ENCODE data around the gene TXNL4A. TPM values are rescaled to one million over a fixed set of nuclear protein-coding genes. Genes with fewer than 3 reads are reported as not detected.

The TXNL4A gene
- total and polyA plus RNA-seq, 7 experiments from 2014 or later, result 56.9 to 205 (median 72.6) TPM

DNA sequence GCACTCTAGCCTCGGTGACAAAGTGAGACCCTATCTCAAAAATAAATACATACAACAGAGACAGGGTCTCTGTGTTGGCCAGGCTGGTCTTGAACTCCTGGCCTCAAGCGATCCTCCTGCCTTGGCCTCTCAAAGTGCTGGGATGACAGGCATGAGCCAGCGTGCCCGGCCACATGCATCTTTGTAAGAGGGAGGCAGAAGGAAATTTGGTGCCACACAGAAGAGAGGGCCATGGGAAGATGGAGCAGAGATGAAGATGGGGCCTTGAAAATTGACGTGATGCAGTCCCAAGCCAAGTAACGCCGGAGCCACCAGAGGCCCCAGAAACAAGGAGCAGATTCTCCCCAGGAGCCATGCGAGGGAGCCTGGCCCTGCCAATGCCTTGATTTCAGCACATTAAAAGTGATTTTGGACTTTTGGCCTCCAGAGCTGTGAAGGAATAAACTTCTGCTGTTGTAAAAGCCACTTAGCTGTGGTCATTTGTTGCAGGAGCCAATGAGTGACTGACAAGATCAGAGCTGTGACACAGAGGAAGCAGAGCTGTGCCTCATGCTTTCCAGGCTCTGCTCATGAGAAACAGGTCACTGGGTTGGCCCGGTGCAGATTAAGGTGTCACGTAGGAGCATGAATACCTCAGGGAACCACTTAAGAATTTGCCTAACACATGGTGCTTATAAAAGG, 34.3 kb downstream of the TXNL4A start:
- peaks cover 11 to 15% (median 15%) of the 10 kb centered on the region in 7 donors for H3K4me1 Mint-ChIP-seq
- peak in 1 of 9 donors; percentile 20 for DNase-seq
- H3K27ac Mint-ChIP-seq, result peak overlapping the region in 5 of 9 donors; percentile 21 to 72 (median 37)
- no peaks in the 10 kb centered on the region for H3K9me3 Mint-ChIP-seq
- POLR2A ChIA-PET, result interaction anchor here (0.5 to 2.5 kb wide), 3 partner anchors 9 to 31 kb away, joined by 3 to 8 read pairs (median 5); partner anchors contain the start of gene HSBP1L1
- intact Hi-C loops (cut with micrococcal nuclease), result loop anchor here (5.0 to 10.0 kb wide), 3 partner anchors 429 to 552 kb away; no protein-coding TSS in a partner anchor
- Histone ChIP-seq H3K4me1 (ENCODE audit: control insufficient read depth in 2 of 2, insufficient read depth in 2 of 2, low read length in 2 of 2) (peaks cover 7 to 16% of the 10 kb centered on the region in 2 donors), H3K9me3 (ENCODE audit: control insufficient read depth in 2 of 3, low read length in 3 of 3) (no peaks in the 10 kb centered on the region), H3K36me3 (ENCODE audit: control insufficient read depth in 2 of 3, insufficient read depth in 3 of 3, low read length in 3 of 3) (peaks cover 0 to 3% (median 0%) of the 10 kb centered on the region in 3 experiments), H3K27ac (ENCODE audit: low read depth, low read length) (no peak overlapping the region), H3K27me3 (ENCODE audit: control insufficient read depth in 2 of 2, insufficient read depth in 2 of 2, low read length in 2 of 2) (no peaks in the 10 kb centered on the region), H3K4me3 (ENCODE audit: low read length) (no peak overlapping the region)
- no peaks in the 10 kb centered on the region for H3K36me3 Mint-ChIP-seq
- no peak for ATAC-seq
- H3K27me3 Mint-ChIP-seq, result no peaks in the 10 kb centered on the region
- H3K4me3 Mint-ChIP-seq, result peak overlapping the region in 5 of 10 donors; percentile 23 to 91 (median 52)
- CTCF ChIA-PET, result no interaction called here

- no peaks in the 10 kb centered on the region for H3K9me3 Mint-ChIP-seq
- Histone ChIP-seq H3K4me3 (ENCODE audit: low read length) (no peak overlapping the region), H3K27ac (ENCODE audit: low read depth, low read length) (no peak overlapping the region), H3K36me3 (ENCODE audit: control insufficient read depth in 2 of 3, insufficient read depth in 3 of 3, low read length in 3 of 3) (peaks cover 0 to 3% (median 0%) of the 10 kb centered on the region in 3 experiments), H3K4me1 (ENCODE audit: control insufficient read depth in 2 of 2, insufficient read depth in 2 of 2, low read length in 2 of 2) (peaks cover 7 to 25% of the 10 kb centered on the region in 2 donors), H3K27me3 (ENCODE audit: control insufficient read depth in 2 of 2, insufficient read depth in 2 of 2, low read length in 2 of 2) (no peaks in the 10 kb centered on the region), H3K9me3 (ENCODE audit: control insufficient read depth in 2 of 3, low read length in 3 of 3) (no peaks in the 10 kb centered on the region)
- DNase-seq (peak in 1 of 9 donors; percentile 22), ATAC-seq (no peak)
- H3K36me3 Mint-ChIP-seq, result peaks cover 0 to 5% (median 0%) of the 10 kb centered on the region in 5 donors
- POLR2A ChIA-PET, result interaction anchor here (1.2 to 2.5 kb wide), 2 partner anchors 10 to 11 kb away, joined by 3 to 8 read pairs; partner anchors contain the start of gene HSBP1L1
- peak overlapping the region in 7 of 10 donors; percentile 27 to 91 (median 55) for H3K4me3 Mint-ChIP-seq
- H3K27ac Mint-ChIP-seq, result peak overlapping the region in 1 of 9 donors; percentile 37
- CTCF ChIA-PET, result no interaction called here
- peaks cover 16 to 26% (median 24%) of the 10 kb centered on the region in 7 donors for H3K4me1 Mint-ChIP-seq
- intact Hi-C loops (cut with micrococcal nuclease), result loop anchor here (1.0 to 10.0 kb wide), 4 partner anchors 7 to 551 kb away; no protein-coding TSS in a partner anchor
- no peaks in the 10 kb centered on the region for H3K27me3 Mint-ChIP-seq
Measured at GRCh38 chr18:79952996-79953559, 35.3 kb downstream of the TXNL4A start.

DNA sequence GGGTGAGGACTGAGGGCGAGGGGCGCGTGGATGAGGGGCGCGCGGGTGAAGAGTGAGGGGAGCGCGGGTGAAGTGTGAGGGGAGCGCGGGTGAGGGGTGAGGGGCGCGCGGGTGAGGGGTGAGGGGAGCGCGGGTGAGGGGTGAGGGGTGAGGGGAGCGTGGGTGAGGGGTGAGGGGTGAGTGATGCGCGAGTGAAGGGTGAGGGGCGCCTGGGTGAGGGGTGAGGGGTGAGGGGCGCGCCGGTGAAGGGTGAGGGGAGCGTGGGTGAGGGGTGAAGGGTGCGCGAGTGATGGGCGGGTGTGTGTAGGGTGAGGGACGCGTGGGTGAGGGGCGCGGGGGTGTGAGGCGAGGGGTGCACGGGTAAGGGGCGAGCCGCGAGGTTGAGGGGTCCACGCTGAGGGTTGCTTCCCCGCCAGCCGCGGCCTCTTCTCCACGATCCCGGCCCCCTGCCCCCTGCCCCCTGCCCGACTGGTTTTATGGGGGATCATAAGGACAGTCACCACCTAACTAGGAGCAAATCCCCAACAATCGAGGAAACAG, 35.8 kb downstream of the TXNL4A start:
- Mint-ChIP-seq H3K4me1 (peaks cover 16 to 31% (median 27%) of the 10 kb centered on the region in 7 donors), H3K36me3 (peaks cover 0 to 5% (median 0%) of the 10 kb centered on the region in 5 donors), H3K9me3 (no peaks in the 10 kb centered on the region), H3K27me3 (no peaks in the 10 kb centered on the region), H3K4me3 (peak overlapping the region; percentile 12 to 91 (median 56)), H3K27ac (no peak overlapping the region)
- peak overlapping the region; percentile 88 for H3K27ac ChIP-seq (ENCODE audit: low read depth, low read length)
- peaks cover 0 to 9% (median 0%) of the 10 kb centered on the region in 3 experiments for H3K36me3 ChIP-seq (ENCODE audit: control insufficient read depth in 2 of 3, insufficient read depth in 3 of 3, low read length in 3 of 3)
- no peaks in the 10 kb centered on the region for H3K27me3 ChIP-seq (ENCODE audit: control insufficient read depth in 2 of 2, insufficient read depth in 2 of 2, low read length in 2 of 2)
- ATAC-seq (no peak), DNase-seq (no peak)
- ChIA-PET POLR2A (interaction anchor here (1.2 to 2.5 kb wide), 4 partner anchors 10 to 35 kb away, joined by 3 to 11 read pairs (median 8); partner anchors contain the start of genes HSBP1L1 and TXNL4A), CTCF (no interaction called here)
- intact Hi-C loops (cut with micrococcal nuclease), result loop anchor here (1.0 to 10.0 kb wide), 4 partner anchors 8 to 550 kb away; no protein-coding TSS in a partner anchor
- peaks cover 7 to 25% of the 10 kb centered on the region in 2 donors for H3K4me1 ChIP-seq (ENCODE audit: control insufficient read depth in 2 of 2, insufficient read depth in 2 of 2, low read length in 2 of 2)
- H3K9me3 ChIP-seq (ENCODE audit: control insufficient read depth in 2 of 3, low read length in 3 of 3), result no peaks in the 10 kb centered on the region
- H3K4me3 ChIP-seq (ENCODE audit: low read length), result no peak overlapping the region

DNA sequence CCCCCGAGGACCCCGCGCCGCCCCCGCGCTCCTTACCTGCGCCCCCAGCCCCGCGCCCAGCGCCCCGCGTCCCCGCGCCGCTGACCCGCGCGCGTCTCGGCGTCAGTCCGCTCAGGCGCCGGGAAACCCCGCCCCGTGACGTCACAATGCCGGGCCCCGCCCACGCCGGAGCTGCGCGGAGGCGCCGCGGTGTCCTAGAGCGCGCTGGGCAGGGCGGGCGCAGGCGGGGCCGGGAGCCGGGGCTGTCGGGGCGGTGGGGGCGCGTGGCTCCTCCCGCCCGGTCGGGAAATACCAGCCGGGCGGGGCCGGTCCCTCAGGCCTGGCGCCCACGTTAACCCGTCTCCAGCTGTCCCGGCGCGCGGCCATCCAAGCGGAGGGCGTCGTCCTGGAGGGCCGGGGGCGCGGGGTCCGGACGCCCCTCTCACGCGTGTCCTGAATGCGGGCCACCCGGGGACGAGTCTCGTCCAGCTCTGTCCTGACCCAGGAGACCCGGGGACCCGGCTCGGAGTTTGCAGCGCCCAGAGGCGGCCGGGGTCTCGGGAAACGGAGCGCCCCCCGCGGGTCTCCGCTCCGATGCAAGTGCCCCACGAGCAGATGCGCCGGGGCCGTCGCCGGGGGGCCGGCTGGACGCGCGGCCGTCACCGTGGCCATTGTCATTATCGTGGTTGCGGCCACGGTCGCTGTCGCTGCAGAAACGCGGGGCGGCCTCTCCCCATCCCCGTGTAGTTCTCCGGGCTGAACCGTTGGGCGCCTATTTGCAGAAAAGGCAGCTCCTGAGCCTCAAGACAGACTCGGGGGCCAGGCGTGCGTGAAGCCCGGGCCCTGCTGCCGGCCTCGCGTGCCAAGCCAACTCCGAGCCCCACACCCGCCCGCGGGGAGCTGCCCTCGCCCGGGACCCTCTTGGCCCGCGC, 36.6 kb downstream of the TXNL4A start, which contains the start of gene SLC66A2:
Gene SLC66A2 (minus strand): TSS at position 109 of the 911 bp plus-strand sequence. CDS start 727 bp downstream, outside the sequence.
- Histone ChIP-seq H3K36me3 (ENCODE audit: control insufficient read depth in 2 of 3, insufficient read depth in 3 of 3, low read length in 3 of 3) (peaks cover 0 to 13% (median 0%) of the 10 kb centered on the region in 3 experiments), H3K4me1 (ENCODE audit: control insufficient read depth in 2 of 2, insufficient read depth in 2 of 2, low read length in 2 of 2) (peaks cover 7 to 25% of the 10 kb centered on the region in 2 donors), H3K4me3 (ENCODE audit: low read length) (peak within 1 kb of the TSS; percentile 65), H3K27ac (ENCODE audit: low read depth, low read length) (peak within 1 kb of the TSS; percentile 88), H3K27me3 (ENCODE audit: control insufficient read depth in 2 of 2, insufficient read depth in 2 of 2, low read length in 2 of 2) (no peaks in the 10 kb centered on the region), H3K9me3 (ENCODE audit: control insufficient read depth in 2 of 3, low read length in 3 of 3) (no peaks in the 10 kb centered on the region)
- POLR2A ChIA-PET, result interaction anchor here (1.4 to 2.5 kb wide), 5 partner anchors 10 to 36 kb away, joined by 3 to 11 read pairs (median 8); partner anchors contain the start of genes HSBP1L1 and TXNL4A
- peak; percentile 80 to 98 (median 90) for DNase-seq
- H3K27me3 Mint-ChIP-seq, result no peaks in the 10 kb centered on the region
- peaks cover 0 to 5% (median 0%) of the 10 kb centered on the region in 5 donors for H3K36me3 Mint-ChIP-seq
- H3K27ac Mint-ChIP-seq, result peak within 1 kb of the TSS; percentile 55 to 90 (median 80)
- peak; percentile 94 for ATAC-seq
- H3K4me1 Mint-ChIP-seq, result peaks cover 16 to 37% (median 32%) of the 10 kb centered on the region in 7 donors
- CTCF ChIA-PET, result interaction anchor here (1.2 kb wide), 1 partner anchor 83 kb away, joined by 3 read pairs; no protein-coding TSS in a partner anchor
- peak within 1 kb of the TSS; percentile 78 to 93 (median 87) for H3K4me3 Mint-ChIP-seq
- H3K9me3 Mint-ChIP-seq, result no peaks in the 10 kb centered on the region
- intact Hi-C loops (cut with micrococcal nuclease), result loop anchor here (1.0 to 10.0 kb wide), 13 partner anchors 9 to 883 kb away; partner anchors contain the start of genes ADNP2 (in 2 of the 2), ATP9B (in 2 of the 2), CTDP1 (in 2 of the 2) and HSBP1L1 (in 2 of the 2)

DNA sequence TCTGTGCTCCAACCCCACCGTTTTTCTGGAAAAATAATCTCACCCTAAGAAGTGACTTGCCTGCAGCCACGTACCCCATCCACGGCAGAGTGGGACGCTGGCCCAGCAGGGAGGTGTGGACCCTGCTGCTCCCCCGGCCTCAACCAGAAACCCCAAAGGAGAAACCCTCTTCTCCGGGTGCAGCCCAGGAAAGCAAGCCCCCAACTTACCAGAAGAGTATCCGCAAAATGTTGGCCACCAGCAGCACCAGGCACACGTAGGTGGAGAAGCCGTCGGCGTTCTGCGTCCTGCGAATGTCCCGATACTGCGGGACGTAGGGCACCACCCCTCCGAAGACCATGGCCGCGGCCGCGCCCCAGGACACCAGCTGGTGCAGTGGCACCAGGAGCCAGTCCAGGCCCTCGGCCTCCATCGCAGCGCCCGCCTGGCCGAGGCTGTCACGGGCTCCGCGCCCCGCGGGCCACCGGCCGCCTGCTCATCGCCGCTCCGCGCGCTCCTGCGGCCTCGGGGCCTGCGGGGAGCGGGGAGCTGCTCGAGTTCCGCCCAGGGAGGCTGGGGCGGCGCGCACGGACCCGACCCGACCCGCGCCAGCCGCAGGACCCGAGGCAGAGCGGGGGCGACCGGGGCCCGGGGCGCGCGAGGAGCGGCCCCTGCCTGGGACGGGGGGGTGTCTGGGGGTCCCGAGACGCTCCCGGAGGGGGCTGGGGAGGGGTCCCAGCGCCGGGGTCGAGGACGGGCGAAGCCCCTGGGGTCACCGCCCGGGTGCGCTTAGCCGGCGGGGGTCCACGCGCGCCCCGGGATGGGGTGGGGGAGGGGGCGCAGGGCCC, 37.6 kb downstream of the TXNL4A start:
- peaks cover 0 to 5% (median 0%) of the 10 kb centered on the region in 5 donors for H3K36me3 Mint-ChIP-seq
- CTCF ChIA-PET, result interaction anchor here (1.2 kb wide), 1 partner anchor 84 kb away, joined by 3 read pairs; no protein-coding TSS in a partner anchor
- H3K27me3 ChIP-seq (ENCODE audit: control insufficient read depth in 2 of 2, insufficient read depth in 2 of 2, low read length in 2 of 2), result no peaks in the 10 kb centered on the region
- peaks cover 7 to 25% of the 10 kb centered on the region in 2 donors for H3K4me1 ChIP-seq (ENCODE audit: control insufficient read depth in 2 of 2, insufficient read depth in 2 of 2, low read length in 2 of 2)
- peak; percentile 27 for ATAC-seq
- H3K9me3 ChIP-seq (ENCODE audit: control insufficient read depth in 2 of 3, low read length in 3 of 3), result no peaks in the 10 kb centered on the region
- peaks cover 20 to 44% (median 39%) of the 10 kb centered on the region in 7 donors for H3K4me1 Mint-ChIP-seq
- no peaks in the 10 kb centered on the region for H3K27me3 Mint-ChIP-seq
- H3K4me3 Mint-ChIP-seq, result peak overlapping the region; percentile 78 to 93 (median 87)
- H3K27ac ChIP-seq (ENCODE audit: low read depth, low read length), result peak overlapping the region; percentile 88
- H3K4me3 ChIP-seq (ENCODE audit: low read length), result peak overlapping the region; percentile 65
- H3K9me3 Mint-ChIP-seq, result no peaks in the 10 kb centered on the region
- H3K27ac Mint-ChIP-seq, result peak overlapping the region; percentile 55 to 90 (median 80)
- H3K36me3 ChIP-seq (ENCODE audit: control insufficient read depth in 2 of 3, insufficient read depth in 3 of 3, low read length in 3 of 3), result peaks cover 0 to 17% (median 0%) of the 10 kb centered on the region in 3 experiments
- POLR2A ChIA-PET, result interaction anchor here (0.6 to 2.3 kb wide), 7 partner anchors 11 to 272 kb away, joined by 3 to 11 read pairs (median 4); partner anchors contain the start of genes HSBP1L1, RBFA and TXNL4A
- DNase-seq, result peak in 7 of 9 donors; percentile 26 to 48 (median 30)
- intact Hi-C loops (cut with micrococcal nuclease), result loop anchor here (1.0 to 10.0 kb wide), 13 partner anchors 10 to 882 kb away; partner anchors contain the start of genes ADNP2 (in 2 of the 2), ATP9B (in 2 of the 2), CTDP1 (in 2 of the 2) and HSBP1L1 (in 2 of the 2)

Measured in naive thymus-derived CD4-positive, alpha-beta T cell (primary cell).